Gastrocnemius medialis (tissue), 4 donors: ENCODE measurements around the gene TUBGCP3.

ENCODE experiments used
- CTCF ChIP-seq, 5 experiments: fragments of 450-650 bp in 3 of 5; fragments of 200-600 bp in 2 of 5; sonication (generic) in 2 of 5; IDR thresholded peaks in 4 of 5; conservative IDR thresholded peaks in 1 of 5; 1 replicate in 4 of 5; 2 replicates in 1 of 5; pipeline ENCODE4 v1.5.1; 2016 to 2019; ENCODE audit warnings: antibody characterized with exemption in 5 of 5, mild to moderate bottlenecking in 3 of 5, moderate library complexity in 3 of 5
- POLR2A ChIP-seq, 2 donors: fragments of 450-650 bp; IDR thresholded peaks; one replicate each; pipeline ENCODE4 v1.6.1; 2017; ENCODE audit warnings: antibody characterized with exemption in 2 of 2, mild to moderate bottlenecking in 2 of 2, moderate library complexity in 2 of 2

- no peak for TF ChIP-seq CTCF (IDR thresholded peaks at IDR 0.05 in 4 of 5, conservative IDR thresholded peaks at IDR 0.05 in 1 of 5)
- no peak for TF ChIP-seq POLR2A (IDR thresholded peaks at IDR 0.05)
These were observed 134.6 kb downstream of the TUBGCP3 start for GRCh38 chr13:112453207-112453829.
